Ectodermal cell (in vitro differentiated cells): Measurements from ENCODE around the gene ARHGEF40.

ENCODE experiments used
- H3K27ac ChIP-seq: 2 replicates; pipeline ENCODE4 v1.7.0; 2013; ENCODE audit warnings: mild to moderate bottlenecking, low read depth, low read length; ENCODE audit not compliant: insufficient read depth, poor library complexity, severe bottlenecking
- H3K27me3 ChIP-seq: 2 replicates; pipeline ENCODE4 v1.7.0; 2013; ENCODE audit warnings: mild to moderate bottlenecking, low read length; ENCODE audit not compliant: insufficient read depth, control insufficient read depth, poor library complexity, severe bottlenecking
- H3K36me3 ChIP-seq: one replicate; pipeline ENCODE4 v1.7.0; 2013; ENCODE audit warnings: low read length; ENCODE audit not compliant: control insufficient read depth, insufficient read depth
- H3K4me1 ChIP-seq: one replicate; pipeline ENCODE4 v1.7.0; 2013; ENCODE audit warnings: low read length; ENCODE audit not compliant: control insufficient read depth, insufficient read depth
- H3K4me3 ChIP-seq: 2 replicates; pipeline ENCODE4 v1.7.0; 2013; ENCODE audit warnings: low read depth, low read length, control low read depth; ENCODE audit not compliant: insufficient read depth
- H3K9me3 ChIP-seq: 2 replicates; pipeline ENCODE4 v1.7.0; 2013; ENCODE audit warnings: mild to moderate bottlenecking, low read length, moderate library complexity; ENCODE audit not compliant: control insufficient read depth
- WGBS, 2 experiments: methylation state at CpG; one replicate each; pipeline ENCODE4 v1.1.7; 2013; ENCODE audit warnings: missing lambda C conversion rate in 2 of 2; 5-methylcytosine and 5-hydroxymethylcytosine counted together

Gene ARHGEF40

DNA sequence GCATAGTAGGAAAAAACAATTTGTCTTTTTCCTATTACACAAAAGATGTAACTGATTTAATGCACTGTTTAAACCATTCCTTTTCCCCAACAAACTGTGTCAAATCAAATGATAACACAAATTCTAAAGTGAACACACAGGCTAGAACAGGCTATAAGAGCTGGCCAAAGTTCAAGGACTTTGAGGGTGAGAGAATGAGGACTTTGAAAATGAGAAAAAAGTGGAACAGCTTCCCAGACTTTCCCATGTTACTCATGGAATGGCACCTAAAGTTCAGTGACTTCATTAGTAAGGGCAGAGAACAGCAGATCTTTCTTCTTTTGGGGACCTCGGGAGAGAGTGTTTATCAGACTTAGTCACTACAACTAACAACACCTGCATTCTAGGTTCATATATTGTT lies 53.3 kb downstream of the ARHGEF40 start:
- Histone ChIP-seq H3K9me3 (no peaks in the 10 kb centered on the region), H3K27me3 (no peaks in the 10 kb centered on the region), H3K4me1 (no peaks in the 10 kb centered on the region), H3K4me3 (no peak overlapping the region), H3K27ac (no peak overlapping the region), H3K36me3 (no peaks in the 10 kb centered on the region)
- WGBS, 2 experiments, result 94 to 100% methylated on average over 1 of the region's 1 CpG

DNA sequence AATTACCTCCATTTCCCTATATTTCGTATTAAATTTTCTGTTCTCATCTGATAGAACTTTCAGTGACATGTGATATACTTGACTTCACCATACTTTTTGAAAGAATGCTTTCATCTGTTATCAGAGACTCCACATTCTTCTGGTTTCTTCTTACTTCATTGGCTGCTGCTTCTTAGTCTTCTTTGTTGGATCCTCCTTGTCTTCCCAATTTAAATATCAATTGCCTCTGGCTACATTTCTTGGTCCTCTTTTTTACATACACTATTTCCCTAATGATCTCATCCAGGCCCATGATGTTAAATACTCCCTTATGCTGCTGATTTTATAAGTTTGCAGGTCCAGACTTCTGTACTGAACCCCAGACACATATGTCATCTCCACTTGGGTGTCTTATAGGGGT lies 63.8 kb downstream of the ARHGEF40 start:
- no peaks in the 10 kb centered on the region for H3K4me1 ChIP-seq
- H3K27ac ChIP-seq, result no peak overlapping the region
- H3K27me3 ChIP-seq, result no peaks in the 10 kb centered on the region
- H3K9me3 ChIP-seq, result no peaks in the 10 kb centered on the region
- H3K36me3 ChIP-seq, result no peaks in the 10 kb centered on the region
- no peak overlapping the region for H3K4me3 ChIP-seq
- WGBS, 2 experiments, result 90 to 96% methylated on average over 1 of the region's 1 CpG

GRCh38 chr14:21136024-21136423 lies 65.9 kb downstream of the ARHGEF40 start:
- H3K4me3 ChIP-seq, result no peak overlapping the region
- WGBS, 2 experiments, result 28 to 31% methylated on average over 1 of the region's 1 CpG
- no peak overlapping the region for H3K27ac ChIP-seq

More at GRCh38 chr14:21136024-21136423, 65.9 kb downstream of the ARHGEF40 start:
- H3K36me3 ChIP-seq, result no peaks in the 10 kb centered on the region
- H3K27me3 ChIP-seq, result no peaks in the 10 kb centered on the region
- no peaks in the 10 kb centered on the region for H3K4me1 ChIP-seq
- no peaks in the 10 kb centered on the region for H3K9me3 ChIP-seq
